Cardiac muscle cell (in vitro differentiated cells and primary cell): ENCODE results near the gene MECP2. TPM values are rescaled to one million over a fixed set of nuclear protein-coding genes. Genes with fewer than 3 reads are reported as not detected.

Experiments
- DNase-seq, 2 donors: peaks; one replicate each; pipeline versions ENCODE4 v3.0.0 to v3.0.0-alpha.2; 2010 to 2017; ENCODE audit warnings: low read depth in 1 of 2, low spot score in 1 of 2
- H3K27ac ChIP-seq: fragments of 200-600 bp; sonication (generic); 2 replicates; pipeline ENCODE4 v1.5.1; 2016
- H3K27me3 ChIP-seq: fragments of 200-600 bp; sonication (generic); 2 replicates; pipeline ENCODE4 v1.6.0; 2016; ENCODE audit warnings: control low read depth
- H3K36me3 ChIP-seq: fragments of 200-600 bp; sonication (generic); 2 replicates; pipeline ENCODE4 v1.5.1; 2016; ENCODE audit warnings: control low read depth
- H3K4me1 ChIP-seq: fragments of 200-600 bp; sonication (generic); 2 replicates; pipeline ENCODE4 v1.8.1; 2017; ENCODE audit warnings: low read depth, mild to moderate bottlenecking, mixed run types
- H3K4me3 ChIP-seq: fragments of 200-600 bp; sonication (generic); 2 replicates; pipeline ENCODE4 v1.5.1; 2016; ENCODE audit warnings: mild to moderate bottlenecking
- H3K9me3 ChIP-seq: fragments of 200-600 bp; sonication (generic); 2 replicates; pipeline ENCODE4 v1.5.1; 2017; ENCODE audit warnings: low read depth, mild to moderate bottlenecking, control low read depth
- CTCF ChIP-seq: IDR thresholded peaks from 2 replicates; pipeline ENCODE4 v1.5.1; 2012; ENCODE audit warnings: low read depth, mild to moderate bottlenecking, low read length
- polyA plus RNA-seq: library from polyadenylated mRNA; unstranded; fragments of >200 nt; fragmentation: Nextera tagmentation; extraction: Ambion mirVana; gene quantifications from 2 replicates; pipeline ENCODE4 v1.2.1, GENCODE V29; 2016
- total RNA-seq: library from RNA; depleted of rRNA; stranded (reverse); fragments of >200 nt; gene quantifications from 2 replicates; pipeline ENCODE4 v1.2.3, GENCODE V29; 2016

MECP2 gene
- total and polyA plus RNA-seq, 2 experiments from 2014 or later, result 17.9 to 64.5 TPM

GRCh38 chrX:154121207-154121606 lies 23.7 kb upstream of the MECP2 start:
- no peak for TF ChIP-seq CTCF
- Histone ChIP-seq H3K4me1 (no peaks in the 10 kb centered on the region), H3K27me3 (no peaks in the 10 kb centered on the region), H3K27ac (no peak overlapping the region), H3K36me3 (no peaks in the 10 kb centered on the region), H3K4me3 (no peak overlapping the region), H3K9me3 (no peaks in the 10 kb centered on the region)
- DNase-seq, result no peak

- no peak overlapping the region for H3K27ac ChIP-seq
- no peaks in the 10 kb centered on the region for H3K4me1 ChIP-seq
- no peaks in the 10 kb centered on the region for H3K9me3 ChIP-seq
- DNase-seq, result no peak
- no peaks in the 10 kb centered on the region for H3K36me3 ChIP-seq
- TF ChIP-seq CTCF, result no peak
- H3K27me3 ChIP-seq, result no peaks in the 10 kb centered on the region
- H3K4me3 ChIP-seq, result no peak overlapping the region
These were observed 23.1 kb upstream of the MECP2 start for GRCh38 chrX:154120567-154120966.

GRCh38 chrX:154117566-154117965 lies 20.0 kb upstream of the MECP2 start:
- Histone ChIP-seq H3K9me3 (no peaks in the 10 kb centered on the region), H3K4me1 (no peaks in the 10 kb centered on the region), H3K27ac (no peak overlapping the region), H3K4me3 (no peak overlapping the region), H3K27me3 (no peaks in the 10 kb centered on the region), H3K36me3 (no peaks in the 10 kb centered on the region)
- no peak for TF ChIP-seq CTCF
- DNase-seq, result no peak

- Histone ChIP-seq H3K9me3 (no peaks in the 10 kb centered on the region), H3K36me3 (no peaks in the 10 kb centered on the region), H3K27me3 (no peaks in the 10 kb centered on the region), H3K27ac (no peak overlapping the region), H3K4me1 (no peaks in the 10 kb centered on the region), H3K4me3 (no peak overlapping the region)
- DNase-seq, result no peak
- no peak for TF ChIP-seq CTCF
These were observed 19.1 kb upstream of the MECP2 start for GRCh38 chrX:154116426-154117211.

- no peak for TF ChIP-seq CTCF
- DNase-seq, result no peak
- Histone ChIP-seq H3K9me3 (no peaks in the 10 kb centered on the region), H3K27ac (no peak overlapping the region), H3K36me3 (no peaks in the 10 kb centered on the region), H3K4me3 (no peak overlapping the region), H3K27me3 (no peaks in the 10 kb centered on the region), H3K4me1 (no peaks in the 10 kb centered on the region)
These were observed 18.2 kb upstream of the MECP2 start for GRCh38 chrX:154115750-154116149.
